ENCODE measurements around the gene OS9.

OS9 gene

DNA sequence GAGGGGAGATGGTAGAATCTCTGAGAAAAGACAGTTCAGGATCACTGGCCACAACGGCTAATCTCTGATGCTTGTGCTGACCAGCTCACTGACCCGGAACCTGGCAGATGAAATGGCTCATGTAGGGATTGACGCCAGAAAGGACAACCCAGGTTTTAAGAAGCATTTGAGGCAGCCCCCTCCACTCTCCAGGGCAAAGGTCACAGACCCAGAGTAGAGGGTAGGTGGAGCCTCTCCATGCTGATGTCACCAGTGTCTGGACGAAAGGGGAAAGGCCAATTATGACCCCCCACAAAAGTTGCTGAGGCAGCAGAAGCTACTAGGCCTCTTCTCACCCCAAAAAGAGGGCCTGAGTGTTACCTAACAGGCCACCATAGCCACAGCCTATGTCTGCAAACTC lies 76.8 kb downstream of the OS9 start:
- DNase-seq (ENCODE audit: low spot score in 2 of 2), result peak in 1 of 2 donors; percentile 48
- Mint-ChIP-seq H3K27ac (peak overlapping the region; percentile 99), H3K36me3 (peaks cover 49% of the 10 kb centered on the region), H3K4me3 (peak overlapping the region; percentile 94), H3K9me3 (no peaks in the 10 kb centered on the region), H3K4me1 (peaks cover 47% of the 10 kb centered on the region)
- no peak for ATAC-seq

All from stimulated activated effector memory CD8-positive, alpha-beta T cell treated with anti-CD3 and anti-CD28 coated beads, Interleukin-12 subunit alpha, Interleukin-12 subunit beta, amount 100 ng/mL, for 72 hours (primary cell).